OCI-M1 (cell line): ENCODE measurements around the gene PSMB8.

Experiments
- DNase-seq: peaks from one replicate; lab custom pipeline; 2025; lab: John Stamatoyannopoulos, UW

PSMB8 gene

DNA sequence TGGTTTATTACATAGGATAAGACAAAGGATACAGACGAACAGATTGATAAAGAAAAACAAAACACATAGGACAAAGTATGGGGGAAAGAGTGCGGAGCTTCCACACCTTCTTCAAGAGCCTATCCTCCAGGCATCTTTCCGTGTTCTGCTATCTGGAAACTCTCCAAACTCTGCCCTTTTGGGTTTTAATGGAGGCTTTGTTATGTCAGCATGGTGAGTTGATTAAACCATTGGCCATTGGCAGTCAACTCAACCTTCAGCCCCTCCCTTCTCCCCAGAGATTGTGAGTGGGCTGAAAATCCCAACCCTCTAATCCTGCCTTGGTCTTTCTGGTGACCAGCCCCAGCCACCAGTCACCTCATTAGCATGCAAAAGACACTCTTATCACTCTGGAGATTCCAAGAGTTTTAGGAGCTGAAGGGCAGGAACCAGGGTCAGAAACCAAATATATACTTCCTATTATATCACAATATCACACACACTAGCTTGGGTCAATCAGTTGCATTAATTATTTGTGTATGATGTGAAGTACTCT lies 50.9 kb downstream of the PSMB8 start:
- no peak for DNase-seq
